Panc1 (cell line): Measurements from ENCODE around the gene KCNMB2. TPM values are rescaled to one million over a fixed set of nuclear protein-coding genes. Genes with fewer than 3 reads are reported as not detected.

Source experiments
- ATAC-seq: fragments of 200-7000 bp; cut with Tn5 transposase; 2 replicates; pipeline ENCODE4 v1.9.1; 2020; ENCODE audit warnings: mild to moderate bottlenecking, moderate library complexity
- BruUV-seq: library from RNA; stranded (reverse); fragments of 400-500 nt; replicated peaks from 2 replicates; lab custom pipeline; 2021; lab: Mats Ljungman, UMichigan
- CTCF ChIA-PET: fragments of 300-600 bp; sonication (Branson Sonifier 250); formaldehyde crosslinking; loops from one replicate; lab custom pipeline; 2022; ENCODE audit warnings: antibody characterized with exemption; lab: Charles Lee
- POLR2A ChIA-PET: fragments of 300-600 bp; sonication (Branson Sonifier 250); formaldehyde crosslinking; loops from one replicate; lab custom pipeline; 2022; ENCODE audit warnings: antibody characterized with exemption; lab: Charles Lee
- DNase-seq: peaks from one replicate; pipeline ENCODE4 v3.0.0-alpha.2; 2010; ENCODE audit warnings: low read depth, low spot score
- H3K27ac ChIP-seq: 2 replicates; pipeline ENCODE4 v1.5.1; 2011; ENCODE audit warnings: mild to moderate bottlenecking, low read length, inconsistent platforms
- H3K27me3 ChIP-seq: fragments of 200-500 bp; sonication (Bioruptor generic); 2 replicates; pipeline ENCODE4 v1.6.0; 2014; ENCODE audit warnings: low read length, inconsistent platforms; ENCODE audit not compliant: control insufficient read depth, insufficient read depth
- H3K36me3 ChIP-seq: fragments of 200-500 bp; sonication (Bioruptor generic); 2 replicates; pipeline ENCODE4 v1.5.1; 2014; ENCODE audit warnings: inconsistent platforms, mild to moderate bottlenecking, low read length, moderate library complexity; ENCODE audit not compliant: control insufficient read depth, insufficient read depth
- H3K4me1 ChIP-seq: 2 replicates; pipeline ENCODE4 v1.5.1; 2011; ENCODE audit warnings: inconsistent platforms, mild to moderate bottlenecking, low read length, moderate library complexity; ENCODE audit not compliant: control insufficient read depth, insufficient read depth
- H3K4me3 ChIP-seq, 2 experiments: 2 replicates each; pipeline ENCODE4 v1.5.1; 2011 to 2012; ENCODE audit warnings: low read depth in 2 of 2, low read length in 2 of 2, mild to moderate bottlenecking in 2 of 2, inconsistent platforms in 1 of 2, moderate library complexity in 1 of 2
- H3K9me3 ChIP-seq: fragments of 200-500 bp; sonication (Bioruptor generic); 2 replicates; pipeline ENCODE4 v1.5.1; 2014; ENCODE audit warnings: low read depth, mild to moderate bottlenecking, inconsistent platforms, low read length, moderate library complexity; ENCODE audit not compliant: control insufficient read depth, insufficient read depth
- POLR2AphosphoS5 ChIP-seq: IDR thresholded peaks from 2 replicates; pipeline ENCODE4 v1.6.1; 2012; ENCODE audit warnings: mild to moderate bottlenecking, low read depth, low read length, moderate library complexity
- SIN3A ChIP-seq: IDR thresholded peaks from 2 replicates; pipeline ENCODE4 v1.6.1; 2012; ENCODE audit warnings: low read depth, mild to moderate bottlenecking, low read length, moderate library complexity, borderline replicate concordance; ENCODE audit not compliant: insufficient read depth
- TCF7L2 ChIP-seq: IDR thresholded peaks from 2 replicates; pipeline ENCODE4 v1.6.1; 2011; ENCODE audit warnings: mild to moderate bottlenecking, low read depth, low read length, inconsistent platforms
- in situ Hi-C: cut with HindIII; loops from 2 replicates; pipeline ENCODE4 v1.10.0; 2016; ENCODE audit warnings: low sequenced_read_pairs, low pct_unique_long_range_greater_than_20kb
- intact Hi-C: fragments of 100-400 bp; cut with micrococcal nuclease; formaldehyde crosslinking; loops from one replicate; pipeline ENCODE4 v1.10.0; 2022; ENCODE audit not compliant: unreplicated experiment
- total RNA-seq: library from RNA; stranded (reverse); gene quantifications from one replicate; pipeline ENCODE4 v1.2.1, GENCODE V29; 2021; ENCODE audit not compliant: unreplicated experiment
- TF ChIP-seq, protein P1 (sequence below), 2 experiments: IDR thresholded peaks; 2 replicates each; pipeline ENCODE4 v1.6.1; 2011 to 2012; ENCODE audit warnings: low read depth in 2 of 2, control low read depth in 1 of 2, low read length in 1 of 2, mild to moderate bottlenecking in 1 of 2, moderate library complexity in 1 of 2; ENCODE audit not compliant: insufficient read depth in 1 of 2
- TF ChIP-seq, protein P2 (sequence below): fragments of 450-650 bp; IDR thresholded peaks from 2 replicates; pipeline ENCODE4 v1.5.1; 2017; ENCODE audit warnings: mild to moderate bottlenecking

Gene KCNMB2
- total RNA-seq, 1 experiment from 2014 or later: not detected

DNA sequence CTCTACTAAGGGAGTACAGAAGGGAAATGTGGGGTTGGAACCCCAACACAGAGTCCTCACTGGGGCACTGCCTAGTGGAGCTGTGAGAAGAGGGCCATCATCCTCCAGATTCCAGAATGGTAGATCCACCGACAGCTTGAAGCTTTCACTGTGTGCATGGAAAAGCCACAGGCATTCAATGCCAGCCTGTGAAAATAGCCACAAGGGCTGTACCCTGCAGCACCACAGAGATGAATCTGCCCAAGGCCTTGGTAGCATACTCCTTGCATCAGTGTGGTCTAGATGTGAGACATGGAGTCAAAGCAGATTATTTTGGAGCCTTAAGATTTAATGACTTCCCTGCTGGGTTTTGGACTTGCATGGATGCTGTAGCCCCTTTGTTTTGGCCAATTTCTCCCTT lies 39.3 kb upstream of the KCNMB2 start:
- no peaks in the 10 kb centered on the region for H3K27me3 ChIP-seq
- ATAC-seq (no peak), DNase-seq (no peak)
- H3K4me3 ChIP-seq: no peak overlapping the region
- H3K9me3 ChIP-seq: no peaks in the 10 kb centered on the region
- no peaks in the 10 kb centered on the region for H3K36me3 ChIP-seq
- BruUV-seq: no TSS peak
- ChIA-PET CTCF (no interaction called here), POLR2A (no interaction called here)
- no peak overlapping the region for H3K27ac ChIP-seq
- TF ChIP-seq POLR2AphosphoS5 (no peak), TCF7L2 (no peak), SIN3A (no peak)
- TF ChIP-seq, protein P1, sequence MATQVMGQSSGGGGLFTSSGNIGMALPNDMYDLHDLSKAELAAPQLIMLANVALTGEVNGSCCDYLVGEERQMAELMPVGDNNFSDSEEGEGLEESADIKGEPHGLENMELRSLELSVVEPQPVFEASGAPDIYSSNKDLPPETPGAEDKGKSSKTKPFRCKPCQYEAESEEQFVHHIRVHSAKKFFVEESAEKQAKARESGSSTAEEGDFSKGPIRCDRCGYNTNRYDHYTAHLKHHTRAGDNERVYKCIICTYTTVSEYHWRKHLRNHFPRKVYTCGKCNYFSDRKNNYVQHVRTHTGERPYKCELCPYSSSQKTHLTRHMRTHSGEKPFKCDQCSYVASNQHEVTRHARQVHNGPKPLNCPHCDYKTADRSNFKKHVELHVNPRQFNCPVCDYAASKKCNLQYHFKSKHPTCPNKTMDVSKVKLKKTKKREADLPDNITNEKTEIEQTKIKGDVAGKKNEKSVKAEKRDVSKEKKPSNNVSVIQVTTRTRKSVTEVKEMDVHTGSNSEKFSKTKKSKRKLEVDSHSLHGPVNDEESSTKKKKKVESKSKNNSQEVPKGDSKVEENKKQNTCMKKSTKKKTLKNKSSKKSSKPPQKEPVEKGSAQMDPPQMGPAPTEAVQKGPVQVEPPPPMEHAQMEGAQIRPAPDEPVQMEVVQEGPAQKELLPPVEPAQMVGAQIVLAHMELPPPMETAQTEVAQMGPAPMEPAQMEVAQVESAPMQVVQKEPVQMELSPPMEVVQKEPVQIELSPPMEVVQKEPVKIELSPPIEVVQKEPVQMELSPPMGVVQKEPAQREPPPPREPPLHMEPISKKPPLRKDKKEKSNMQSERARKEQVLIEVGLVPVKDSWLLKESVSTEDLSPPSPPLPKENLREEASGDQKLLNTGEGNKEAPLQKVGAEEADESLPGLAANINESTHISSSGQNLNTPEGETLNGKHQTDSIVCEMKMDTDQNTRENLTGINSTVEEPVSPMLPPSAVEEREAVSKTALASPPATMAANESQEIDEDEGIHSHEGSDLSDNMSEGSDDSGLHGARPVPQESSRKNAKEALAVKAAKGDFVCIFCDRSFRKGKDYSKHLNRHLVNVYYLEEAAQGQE (IDR thresholded peaks at IDR 0.05; ENCODE audit: insufficient read depth in 1 of 2, low read depth in 2 of 2, low read length in 1 of 2): no peak
- TF ChIP-seq, protein P2, sequence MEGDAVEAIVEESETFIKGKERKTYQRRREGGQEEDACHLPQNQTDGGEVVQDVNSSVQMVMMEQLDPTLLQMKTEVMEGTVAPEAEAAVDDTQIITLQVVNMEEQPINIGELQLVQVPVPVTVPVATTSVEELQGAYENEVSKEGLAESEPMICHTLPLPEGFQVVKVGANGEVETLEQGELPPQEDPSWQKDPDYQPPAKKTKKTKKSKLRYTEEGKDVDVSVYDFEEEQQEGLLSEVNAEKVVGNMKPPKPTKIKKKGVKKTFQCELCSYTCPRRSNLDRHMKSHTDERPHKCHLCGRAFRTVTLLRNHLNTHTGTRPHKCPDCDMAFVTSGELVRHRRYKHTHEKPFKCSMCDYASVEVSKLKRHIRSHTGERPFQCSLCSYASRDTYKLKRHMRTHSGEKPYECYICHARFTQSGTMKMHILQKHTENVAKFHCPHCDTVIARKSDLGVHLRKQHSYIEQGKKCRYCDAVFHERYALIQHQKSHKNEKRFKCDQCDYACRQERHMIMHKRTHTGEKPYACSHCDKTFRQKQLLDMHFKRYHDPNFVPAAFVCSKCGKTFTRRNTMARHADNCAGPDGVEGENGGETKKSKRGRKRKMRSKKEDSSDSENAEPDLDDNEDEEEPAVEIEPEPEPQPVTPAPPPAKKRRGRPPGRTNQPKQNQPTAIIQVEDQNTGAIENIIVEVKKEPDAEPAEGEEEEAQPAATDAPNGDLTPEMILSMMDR: no peak
- in situ Hi-C loops (no loop called here), intact Hi-C loops (no loop called here)
- H3K4me1 ChIP-seq: no peaks in the 10 kb centered on the region

DNA sequence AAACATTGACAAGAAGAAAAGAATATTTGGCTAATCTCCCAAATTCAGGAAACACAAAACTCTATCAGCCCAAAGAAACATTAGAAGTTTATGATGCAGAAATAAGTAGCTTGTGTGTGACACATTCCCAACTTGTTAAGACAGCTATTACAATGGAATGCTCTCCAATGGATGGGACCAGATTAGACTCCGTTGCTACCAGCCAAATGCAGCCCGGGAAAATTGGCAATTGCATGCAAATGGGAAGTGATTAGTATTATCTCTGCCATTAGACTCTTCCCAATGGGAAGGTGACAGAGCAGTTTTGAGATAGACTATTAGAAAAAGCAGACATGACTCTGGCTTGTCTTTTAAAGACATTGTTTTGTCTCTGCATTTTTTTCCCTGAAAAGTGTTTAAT lies 37.4 kb upstream of the KCNMB2 start:
- TF ChIP-seq, protein P1 (IDR thresholded peaks at IDR 0.05; ENCODE audit: insufficient read depth in 1 of 2, low read depth in 2 of 2, low read length in 1 of 2): no peak
- TF ChIP-seq TCF7L2 (no peak), SIN3A (no peak), POLR2AphosphoS5 (no peak)
- TF ChIP-seq, protein P2: no peak
- H3K27ac ChIP-seq: no peak overlapping the region
- BruUV-seq: no TSS peak
- no peaks in the 10 kb centered on the region for H3K9me3 ChIP-seq
- H3K36me3 ChIP-seq: no peaks in the 10 kb centered on the region
- ChIA-PET POLR2A (no interaction called here), CTCF (no interaction called here)
- DNase-seq (no peak), ATAC-seq (no peak)
- no peak overlapping the region for H3K4me3 ChIP-seq
- H3K27me3 ChIP-seq: no peaks in the 10 kb centered on the region
- intact Hi-C loops (no loop called here), in situ Hi-C loops (no loop called here)
- H3K4me1 ChIP-seq: no peaks in the 10 kb centered on the region
